Measurements from ENCODE around the gene ZNF536. TPM values are rescaled to one million over a fixed set of nuclear protein-coding genes. Genes with fewer than 3 reads are reported as not detected.

Gene ZNF536
- total RNA-seq, 1 donor from 2014 or later, result not detected

- DNase-seq (ENCODE audit: low read depth), result no peak
- no peaks in the 10 kb centered on the region for H3K36me3 ChIP-seq (ENCODE audit: control insufficient read depth, insufficient read depth, low read length)
- TF ChIP-seq CTCF (IDR thresholded peaks at IDR 0.05; ENCODE audit: insufficient read depth, low read length, severe bottlenecking), result no peak
- H3K4me3 ChIP-seq (ENCODE audit: low read depth, low read length), result no peak overlapping the region
- no peak for FAIRE-seq
- H3K27me3 ChIP-seq (ENCODE audit: control insufficient read depth, insufficient read depth, low read length), result no peaks in the 10 kb centered on the region
Observed at GRCh38 chr19:30338878-30339623, 33.1 kb upstream of the ZNF536 start.

- FAIRE-seq (no peak), DNase-seq (ENCODE audit: low read depth) (no peak)
- TF ChIP-seq CTCF (IDR thresholded peaks at IDR 0.05; ENCODE audit: insufficient read depth, low read length, severe bottlenecking), result no peak
- Histone ChIP-seq H3K36me3 (ENCODE audit: control insufficient read depth, insufficient read depth, low read length) (no peaks in the 10 kb centered on the region), H3K4me3 (ENCODE audit: low read depth, low read length) (no peak overlapping the region), H3K27me3 (ENCODE audit: control insufficient read depth, insufficient read depth, low read length) (no peaks in the 10 kb centered on the region)
Observed at GRCh38 chr19:30339624-30340525, 32.3 kb upstream of the ZNF536 start.

- DNase-seq (ENCODE audit: low read depth), result no peak
- Histone ChIP-seq H3K36me3 (ENCODE audit: control insufficient read depth, insufficient read depth, low read length) (no peaks in the 10 kb centered on the region), H3K27me3 (ENCODE audit: control insufficient read depth, insufficient read depth, low read length) (no peaks in the 10 kb centered on the region), H3K4me3 (ENCODE audit: low read depth, low read length) (no peak overlapping the region)
- no peak for FAIRE-seq
- TF ChIP-seq CTCF (IDR thresholded peaks at IDR 0.05; ENCODE audit: insufficient read depth, low read length, severe bottlenecking), result no peak
Observed at GRCh38 chr19:30340771-30341561, 31.2 kb upstream of the ZNF536 start.

- TF ChIP-seq CTCF (IDR thresholded peaks at IDR 0.05; ENCODE audit: insufficient read depth, low read length, severe bottlenecking), result no peak
- no peak for FAIRE-seq
- Histone ChIP-seq H3K27me3 (ENCODE audit: control insufficient read depth, insufficient read depth, low read length) (no peaks in the 10 kb centered on the region), H3K4me3 (ENCODE audit: low read depth, low read length) (no peak overlapping the region), H3K36me3 (ENCODE audit: control insufficient read depth, insufficient read depth, low read length) (no peaks in the 10 kb centered on the region)
- DNase-seq (ENCODE audit: low read depth), result no peak
Observed at GRCh38 chr19:30341611-30342201, 30.5 kb upstream of the ZNF536 start.

- H3K27me3 ChIP-seq (ENCODE audit: control insufficient read depth, insufficient read depth, low read length), result no peaks in the 10 kb centered on the region
- FAIRE-seq (no peak), DNase-seq (ENCODE audit: low read depth) (no peak)
- no peak for TF ChIP-seq CTCF (IDR thresholded peaks at IDR 0.05; ENCODE audit: insufficient read depth, low read length, severe bottlenecking)
- H3K36me3 ChIP-seq (ENCODE audit: control insufficient read depth, insufficient read depth, low read length), result no peaks in the 10 kb centered on the region
- no peak overlapping the region for H3K4me3 ChIP-seq (ENCODE audit: low read depth, low read length)
Observed at GRCh38 chr19:30342901-30343300, 29.3 kb upstream of the ZNF536 start.

Measured in bronchial epithelial cell (primary cell).